NCI-H1092 (cell line): ENCODE results near the gene NFS1.

ENCODE experiments used
- DNase-seq: peaks from one replicate; lab custom pipeline; 2025; lab: John Stamatoyannopoulos, UW

Gene NFS1

DNA sequence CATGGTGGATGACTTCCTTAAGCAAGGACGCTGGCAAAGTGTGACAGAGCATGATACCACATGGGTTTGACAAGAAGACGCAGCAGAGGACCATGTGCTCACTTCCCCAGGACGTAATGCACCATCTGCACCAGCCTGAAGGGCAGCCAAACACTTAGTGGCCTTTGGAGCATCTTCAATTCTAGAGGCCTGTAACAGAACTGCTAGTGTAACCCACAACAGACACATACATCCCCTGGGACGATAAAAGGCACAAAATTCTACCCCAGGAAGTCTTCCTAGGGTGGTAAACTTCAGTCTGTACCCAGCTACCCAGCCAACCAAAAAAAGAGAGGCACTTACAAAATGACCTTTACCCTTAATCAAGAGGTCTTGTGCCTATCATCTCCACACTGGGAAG, 25.3 kb downstream of the NFS1 start:
- DNase-seq: no peak

DNA sequence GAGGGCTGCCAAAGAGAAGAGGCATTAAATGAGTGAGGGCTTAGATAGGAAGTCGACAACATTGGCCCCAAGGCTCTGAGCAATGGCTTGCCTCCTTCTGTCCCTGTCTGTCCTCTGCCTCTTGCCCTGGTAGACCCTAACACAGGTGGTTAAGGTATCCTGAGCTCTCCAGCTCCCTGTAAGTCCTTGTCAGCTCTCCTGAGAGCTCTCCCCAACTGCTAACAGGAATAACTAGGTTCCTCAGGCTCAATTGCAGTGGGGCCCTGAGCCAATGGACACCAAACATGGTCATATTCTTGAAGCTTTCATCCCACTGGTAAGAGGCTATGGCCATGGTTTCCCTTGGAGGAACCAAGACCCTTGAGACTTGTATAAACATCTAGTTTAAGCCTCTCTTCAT, 29.5 kb downstream of the NFS1 start:
- DNase-seq: no peak

DNA sequence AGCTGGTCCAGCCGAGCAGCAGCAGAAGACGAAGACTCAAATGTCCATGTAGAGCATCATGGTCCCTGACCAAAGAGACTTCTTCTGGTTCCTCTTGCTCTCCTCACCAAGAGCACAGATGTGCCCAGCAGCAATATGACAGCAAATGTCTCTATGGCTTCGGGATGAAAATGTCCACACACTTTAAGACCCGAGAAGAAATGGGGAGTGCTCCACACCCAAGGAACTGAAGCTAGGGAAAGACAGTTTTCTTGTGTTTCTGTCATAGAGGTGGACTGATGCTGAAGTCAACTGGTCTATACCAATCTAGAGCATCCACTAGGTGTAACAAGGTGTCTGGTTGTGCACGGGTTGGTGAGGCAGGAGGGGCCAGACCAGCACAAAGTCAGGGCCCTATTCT, 29.9 kb downstream of the NFS1 start:
- DNase-seq: no peak

DNA sequence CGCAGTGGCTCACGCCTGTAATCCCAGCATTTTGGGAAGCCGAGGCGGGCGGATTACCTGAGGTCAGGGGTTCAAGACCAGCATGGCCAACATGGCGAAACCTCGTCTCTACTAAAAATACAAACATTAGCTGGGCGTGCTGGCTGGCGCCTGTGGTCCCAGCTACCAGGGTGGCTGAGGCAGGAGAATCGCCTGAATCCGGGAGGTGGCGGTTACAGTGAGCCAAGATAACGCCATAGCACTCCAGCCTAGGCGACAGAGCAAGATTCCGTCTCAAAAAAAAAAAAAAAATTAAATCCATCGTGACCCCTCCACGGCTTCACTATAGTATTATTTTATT, 33.2 kb downstream of the NFS1 start:
- no peak for DNase-seq

DNA sequence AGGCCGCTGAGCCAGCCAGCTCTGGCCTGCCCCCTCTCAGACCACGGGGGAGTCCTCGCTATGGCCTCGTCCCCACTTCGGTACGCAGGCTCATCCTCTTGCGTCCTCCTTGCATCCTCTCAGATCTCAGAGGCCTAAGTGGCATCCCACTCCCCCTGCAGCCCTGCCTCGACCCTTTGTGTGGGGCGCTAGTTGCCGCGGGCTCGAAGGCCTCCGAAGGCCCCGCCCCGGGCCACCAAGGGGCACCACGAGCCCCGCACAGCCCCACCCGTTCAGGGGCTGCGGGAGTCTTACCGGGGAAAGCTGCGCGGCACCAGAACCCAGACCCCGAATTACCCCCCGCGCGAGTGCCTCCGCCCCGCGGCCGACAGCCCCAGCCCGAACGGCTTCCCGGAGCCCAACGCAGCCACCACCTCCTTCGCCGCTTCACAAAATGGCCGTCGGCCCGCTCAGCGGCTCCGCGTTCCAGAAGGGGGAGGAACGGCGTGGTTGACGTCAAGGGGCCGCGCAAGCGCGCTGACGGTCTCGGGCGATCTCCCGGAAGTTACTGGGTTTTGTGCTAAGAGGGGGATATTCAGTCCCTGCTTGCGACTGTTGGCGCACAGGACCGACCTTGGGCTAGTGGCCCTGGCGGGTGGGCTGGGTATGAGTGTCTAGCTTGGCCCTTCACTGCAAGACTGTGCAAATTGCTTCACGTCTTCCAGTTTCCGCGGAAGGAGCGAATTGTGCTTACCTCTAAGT, 34.5 kb downstream of the NFS1 start, which contains the start of the genes CPNE1 and RBM12:
TSS of gene CPNE1 (minus strand) at position 435 of the 741 bp plus-strand sequence. CDS start 31,977 bp downstream, outside the sequence.
TSS of gene RBM12 (minus strand) at position 435 of the 741 bp plus-strand sequence. CDS start 9,578 bp downstream, outside the sequence.
- peak; percentile 90 for DNase-seq

DNA sequence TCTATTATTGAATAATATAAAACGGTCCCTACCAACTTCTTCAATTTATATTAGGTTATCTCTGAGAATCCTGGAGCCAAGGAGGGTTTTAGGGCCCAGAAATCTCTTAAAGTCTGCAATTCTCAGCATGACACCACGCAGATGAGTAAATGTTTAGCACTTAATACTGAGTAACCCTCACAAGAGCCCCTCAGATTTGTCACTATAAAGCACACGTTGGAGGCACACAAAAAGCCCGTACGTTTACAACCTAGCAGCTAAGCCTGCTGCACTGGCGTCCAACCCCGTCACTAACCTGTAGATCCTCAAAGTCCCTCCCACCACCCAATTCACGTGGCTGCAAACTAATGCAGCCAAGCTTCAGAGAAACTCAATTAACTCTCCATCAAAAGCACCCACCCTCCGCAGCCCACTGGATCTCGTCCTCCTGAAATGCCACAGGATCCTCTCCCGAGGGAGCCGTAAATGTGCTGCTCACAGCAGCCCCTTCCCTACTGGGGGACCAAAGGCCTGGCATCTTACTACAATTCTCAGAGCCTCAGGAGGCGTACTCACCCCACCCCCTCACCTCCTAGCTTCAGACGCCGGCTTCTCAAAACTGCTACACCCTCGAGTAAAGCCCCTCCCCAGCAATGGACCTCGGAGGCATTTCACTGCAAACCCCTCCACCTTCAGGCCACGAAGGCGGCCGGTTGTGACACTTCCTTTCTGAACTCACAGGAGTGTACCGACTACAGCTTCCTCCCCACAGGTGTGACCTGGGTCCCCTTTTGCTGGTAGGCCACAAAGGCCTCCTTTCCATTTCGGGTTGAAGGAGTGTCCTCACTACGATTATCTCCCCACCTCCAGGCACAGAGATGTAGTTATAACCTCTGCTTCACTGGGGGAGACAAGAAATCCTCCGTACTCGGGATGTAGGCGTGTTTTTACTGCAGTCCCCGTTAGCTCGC, 35.4 kb downstream of the NFS1 start:
- no peak for DNase-seq

DNA sequence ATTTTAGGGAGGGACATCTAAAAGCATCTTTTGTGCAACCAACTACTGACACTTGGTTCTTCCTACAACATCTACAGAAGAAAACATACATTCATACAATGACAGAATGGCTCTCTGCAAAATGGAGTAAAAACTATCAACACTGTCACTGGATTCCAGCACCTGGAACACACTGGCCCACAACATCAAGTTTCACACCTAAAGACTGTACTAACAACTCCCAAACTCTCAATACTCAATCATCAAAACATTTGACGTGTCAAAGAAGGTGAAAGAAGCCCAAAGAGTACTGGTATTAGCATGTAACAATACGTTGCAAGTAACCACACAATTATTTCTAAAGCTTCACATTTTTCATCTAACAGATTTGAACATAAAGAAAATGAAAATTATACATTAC, 36.6 kb downstream of the NFS1 start:
- no peak for DNase-seq

DNA sequence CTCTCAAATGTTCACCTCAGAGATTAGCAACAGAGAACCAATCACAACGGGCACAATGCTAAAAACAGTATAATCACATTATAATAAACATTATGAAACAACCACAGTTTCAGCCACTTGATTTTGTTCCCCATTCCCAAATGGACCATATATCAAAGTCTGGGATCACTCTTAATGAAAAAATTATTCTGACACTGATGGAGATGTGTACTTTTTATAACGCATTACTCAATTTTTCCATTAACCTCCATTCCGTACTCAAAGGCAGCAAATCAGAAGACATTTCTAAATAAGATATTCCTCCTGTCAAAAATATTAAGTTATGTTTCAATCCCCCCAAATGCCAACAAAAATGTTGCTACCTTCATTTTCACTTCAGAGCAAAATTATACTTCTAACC, 37.2 kb downstream of the NFS1 start:
- DNase-seq: no peak

DNA sequence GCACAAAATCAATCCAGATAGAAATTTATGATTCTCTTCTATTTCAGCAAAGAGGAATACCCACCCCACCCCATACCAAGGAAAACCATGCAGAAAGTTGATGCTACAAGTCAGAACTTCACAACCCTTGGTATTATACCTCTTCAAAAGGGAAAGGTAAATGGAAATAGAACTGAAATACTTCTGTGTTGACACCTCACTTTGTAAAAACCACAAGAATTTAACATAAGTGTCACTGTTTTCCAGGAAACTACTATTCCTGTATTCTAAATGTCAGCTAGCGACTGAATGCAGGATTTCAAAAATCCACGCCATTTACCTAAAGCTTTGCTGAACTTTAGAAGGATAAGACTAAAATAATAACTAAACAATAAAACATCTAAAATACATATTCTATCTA, 38.1 kb downstream of the NFS1 start:
- DNase-seq: no peak

DNA sequence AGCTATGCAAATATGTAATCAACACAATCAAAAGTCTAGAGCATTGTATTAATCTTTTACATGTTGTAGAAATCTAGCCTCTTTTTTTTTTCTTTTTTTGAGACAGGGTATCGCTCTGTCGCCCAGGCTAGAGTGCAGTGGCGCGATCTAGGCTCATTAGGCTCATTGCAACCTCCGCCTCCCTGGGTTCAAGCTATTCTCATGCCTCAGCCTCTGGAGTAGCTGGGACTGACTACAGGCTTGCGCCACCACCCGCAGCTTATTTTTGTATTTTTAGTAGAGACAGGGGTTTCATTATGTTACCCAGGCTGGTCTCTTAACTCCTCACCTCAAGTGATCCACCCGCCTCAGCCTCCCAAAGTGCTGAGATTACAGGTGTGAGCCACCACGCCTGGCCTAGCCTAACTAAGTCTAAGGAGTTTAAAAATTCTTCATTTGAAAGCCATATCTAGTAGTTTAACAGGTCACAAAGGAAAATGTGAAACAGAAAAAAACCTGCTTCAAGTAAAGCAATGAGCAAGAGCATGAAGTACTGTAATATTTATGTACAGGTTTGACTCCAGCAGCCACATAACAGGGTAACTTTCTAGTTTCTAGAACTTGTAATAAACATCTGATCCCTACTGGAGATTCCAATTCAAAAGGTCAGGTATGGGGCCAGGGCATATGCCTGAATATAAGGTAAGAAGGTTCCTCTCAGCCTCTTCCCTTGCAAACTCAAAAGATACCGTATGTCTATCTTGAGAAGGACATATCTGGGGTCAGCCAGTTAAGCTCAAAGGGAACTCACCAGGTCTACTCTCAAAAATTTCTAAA, 38.8 kb downstream of the NFS1 start:
- no peak for DNase-seq

DNA sequence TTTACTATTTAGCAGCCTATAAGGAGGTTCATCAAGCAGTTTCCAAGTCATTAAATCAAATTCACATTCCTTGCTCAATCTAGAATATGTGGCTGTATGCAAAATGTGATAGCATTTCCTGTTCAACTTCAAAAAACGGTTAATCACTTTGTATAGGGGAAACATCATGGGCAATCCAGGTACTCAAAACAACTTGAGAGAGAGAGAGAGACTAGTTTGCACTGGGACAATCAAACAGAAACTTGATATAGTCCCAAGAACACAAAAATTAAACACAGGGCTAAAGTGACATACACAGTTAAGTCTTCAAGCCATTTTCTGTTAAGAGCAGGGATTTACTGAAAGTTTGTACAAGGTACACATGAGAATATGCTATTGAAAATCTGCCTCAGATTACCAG, 41.9 kb downstream of the NFS1 start:
- no peak for DNase-seq

DNA sequence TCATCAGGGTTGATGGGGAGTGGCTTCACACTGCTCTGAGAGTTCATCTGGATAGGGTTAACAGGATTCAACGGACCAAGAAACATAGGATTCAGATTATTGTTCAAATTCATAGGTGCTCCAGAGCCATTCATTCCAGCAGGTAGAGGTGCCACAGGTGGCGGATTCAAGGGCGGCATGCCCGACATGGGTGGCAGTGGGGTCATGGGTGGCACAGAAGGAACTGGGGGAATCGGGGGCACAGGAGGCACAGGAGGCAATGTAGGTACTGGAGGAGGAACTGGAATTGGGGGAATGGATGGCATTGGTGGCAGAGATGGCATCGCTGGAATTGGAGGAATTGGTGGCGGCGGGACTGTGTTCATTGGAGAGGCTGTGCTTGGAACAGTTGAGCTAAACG, 44.7 kb downstream of the NFS1 start:
- no peak for DNase-seq

DNA sequence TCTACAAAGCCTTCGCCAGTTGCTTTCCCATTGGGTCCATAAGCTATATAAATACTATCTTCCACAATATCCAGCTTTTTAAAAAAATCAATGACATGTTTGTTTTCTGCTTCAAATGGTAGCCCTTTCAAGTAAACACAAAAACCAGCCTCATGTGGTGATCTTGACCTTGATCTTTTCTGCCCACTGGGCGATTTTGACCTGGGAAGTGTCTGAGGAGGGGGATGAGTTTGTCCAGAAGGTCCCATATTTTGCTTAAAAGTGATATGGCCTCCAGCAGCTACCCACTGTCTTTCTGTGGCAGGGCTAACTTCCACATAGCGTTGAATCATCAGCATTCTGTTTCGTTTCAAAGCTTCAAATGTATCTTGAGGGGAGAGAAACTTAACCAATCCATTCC, 45.3 kb downstream of the NFS1 start:
- no peak for DNase-seq

DNA sequence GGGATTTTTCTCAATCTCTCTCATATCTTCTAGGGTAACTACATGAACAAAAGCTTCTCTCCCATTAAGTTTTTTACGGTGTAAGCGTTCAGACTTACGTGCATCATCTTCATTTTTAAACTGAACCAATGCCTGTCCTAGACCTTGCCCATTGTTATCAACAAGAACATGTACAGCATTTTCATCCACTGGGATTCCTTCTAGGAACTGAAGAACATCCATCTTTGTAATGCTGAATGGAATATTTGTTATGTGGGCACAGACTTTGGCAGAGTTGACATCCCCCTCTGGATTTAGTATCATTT, 45.8 kb downstream of the NFS1 start:
- no peak for DNase-seq

DNA sequence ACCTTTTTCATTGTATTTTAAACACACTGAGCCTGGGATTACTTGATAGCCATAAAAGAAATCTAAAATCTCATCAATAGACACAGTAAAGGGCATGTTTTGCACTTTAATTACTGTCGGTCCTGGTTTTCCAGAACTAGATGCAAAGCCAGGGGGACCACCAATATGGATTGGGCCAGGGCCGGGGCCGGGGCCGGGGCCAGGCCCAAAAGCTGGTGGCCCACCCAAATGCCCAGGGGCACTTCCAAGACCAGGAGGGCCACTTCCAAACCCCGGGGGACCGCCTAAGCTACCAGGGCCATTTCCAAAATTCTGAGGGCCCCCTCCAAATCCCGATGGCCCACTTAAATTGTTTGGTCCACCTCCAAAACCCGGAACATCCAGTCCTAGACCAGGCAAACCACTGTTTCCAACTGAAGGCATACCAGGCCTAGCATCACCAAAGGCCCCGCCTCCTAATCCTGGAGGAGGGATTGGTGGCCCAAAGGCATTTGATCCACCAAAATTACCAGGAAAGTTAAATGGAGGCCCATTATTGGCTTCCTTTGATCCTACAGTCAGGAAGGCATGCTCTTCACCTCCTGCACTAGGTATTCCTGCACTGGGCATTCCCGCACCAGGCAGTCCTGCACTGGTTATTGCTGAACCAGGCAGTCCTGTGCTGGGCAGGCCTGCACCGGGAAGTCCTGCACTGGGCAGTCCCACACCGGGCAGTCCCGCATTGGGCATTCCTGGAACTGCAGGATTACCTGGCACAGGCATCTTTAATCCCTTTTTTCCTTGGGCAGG, 46.3 kb downstream of the NFS1 start:
- DNase-seq: no peak

DNA sequence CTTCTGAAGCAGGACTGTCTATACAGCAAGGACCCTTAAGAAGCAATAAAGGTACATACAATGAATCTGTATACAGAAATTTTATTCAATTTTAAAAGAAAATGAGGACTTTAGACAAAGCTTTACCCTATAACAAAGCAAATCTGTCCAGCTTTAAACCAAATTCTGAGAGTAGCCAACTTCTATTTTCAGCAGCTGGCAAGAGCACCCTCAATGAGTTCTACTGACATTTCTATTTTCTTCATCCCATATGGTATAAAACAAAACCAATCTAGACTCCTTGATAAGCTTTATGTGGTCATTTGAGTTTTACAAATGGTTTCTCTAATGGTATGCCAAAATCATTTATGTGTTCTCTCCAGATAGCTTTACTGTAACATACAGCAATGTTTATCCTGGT, 47.2 kb downstream of the NFS1 start:
- DNase-seq: no peak

DNA sequence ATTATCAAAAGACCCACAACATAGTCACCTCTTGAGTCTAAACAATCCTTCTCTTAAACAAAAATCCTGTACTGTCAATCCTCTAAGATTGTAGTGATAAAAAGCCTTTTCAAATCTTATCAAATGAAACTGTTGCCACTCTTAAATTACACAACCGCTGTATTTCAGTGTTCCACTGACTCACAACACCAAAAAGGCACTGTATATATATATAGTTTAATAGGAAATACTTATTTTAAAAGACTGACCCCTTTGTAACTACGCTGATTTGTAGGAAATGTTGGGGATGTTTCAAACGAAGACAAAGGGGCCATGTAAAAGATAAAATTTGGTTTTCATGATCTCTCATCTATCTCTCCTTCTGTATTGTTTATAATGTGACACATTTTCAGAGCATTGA, 48.5 kb downstream of the NFS1 start:
- no peak for DNase-seq

DNA sequence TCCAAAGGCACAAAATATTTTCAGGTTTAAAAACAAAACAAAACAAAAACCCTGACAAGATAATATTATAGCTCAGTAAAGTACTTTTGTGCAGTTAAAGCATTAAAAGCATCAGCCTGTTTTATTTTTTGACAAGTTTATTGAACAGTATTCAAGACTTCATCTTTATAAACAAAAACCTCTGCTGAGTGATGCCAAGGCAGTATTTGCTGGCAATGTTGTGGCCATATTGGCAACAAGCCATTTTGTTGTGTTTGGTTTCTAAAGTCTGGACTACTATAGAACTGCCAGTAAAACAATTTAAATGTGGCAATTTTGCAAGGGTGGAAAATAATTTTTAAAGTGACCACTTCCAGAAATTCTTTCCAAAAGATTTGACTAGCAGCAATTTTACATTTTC, 50.3 kb downstream of the NFS1 start:
- DNase-seq: no peak

DNA sequence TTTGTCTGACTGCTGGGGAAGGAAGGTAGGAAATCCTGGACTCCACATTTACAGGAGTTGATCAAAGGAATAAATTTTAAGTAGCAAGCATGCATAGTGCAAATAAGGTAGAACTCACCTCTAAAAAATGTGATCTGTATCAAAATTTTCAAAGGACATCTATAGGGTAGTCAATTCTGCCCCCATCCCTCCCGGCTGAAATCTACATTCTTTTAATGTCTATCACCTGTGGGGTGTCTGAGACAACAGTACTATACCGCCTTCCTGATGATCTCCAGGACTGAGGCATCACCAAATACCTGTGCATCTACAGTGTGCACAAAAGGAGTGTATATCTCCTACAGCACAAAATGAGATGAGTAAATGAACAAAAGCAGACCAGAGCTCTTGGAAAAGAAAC, 54.3 kb downstream of the NFS1 start:
- DNase-seq: no peak

DNA sequence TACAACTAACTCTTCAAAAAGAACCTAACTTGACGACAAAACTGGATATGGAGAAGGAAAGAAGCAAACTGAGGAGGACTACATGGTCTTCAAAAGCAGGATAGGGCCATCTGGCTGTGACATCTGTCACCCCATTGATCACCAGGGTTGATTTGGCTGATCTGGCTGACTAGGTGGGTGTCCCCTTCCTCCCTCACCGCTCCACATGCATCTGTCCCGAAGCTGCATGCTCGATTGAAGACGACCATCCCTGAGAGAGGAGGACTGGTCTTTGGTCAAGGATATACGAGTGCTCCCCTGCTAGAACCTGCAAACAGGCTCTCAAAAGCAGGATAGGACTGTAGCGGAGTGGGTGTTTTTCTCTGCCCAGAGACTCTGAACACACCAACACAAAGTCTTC, 56.1 kb downstream of the NFS1 start:
- DNase-seq: no peak

DNA sequence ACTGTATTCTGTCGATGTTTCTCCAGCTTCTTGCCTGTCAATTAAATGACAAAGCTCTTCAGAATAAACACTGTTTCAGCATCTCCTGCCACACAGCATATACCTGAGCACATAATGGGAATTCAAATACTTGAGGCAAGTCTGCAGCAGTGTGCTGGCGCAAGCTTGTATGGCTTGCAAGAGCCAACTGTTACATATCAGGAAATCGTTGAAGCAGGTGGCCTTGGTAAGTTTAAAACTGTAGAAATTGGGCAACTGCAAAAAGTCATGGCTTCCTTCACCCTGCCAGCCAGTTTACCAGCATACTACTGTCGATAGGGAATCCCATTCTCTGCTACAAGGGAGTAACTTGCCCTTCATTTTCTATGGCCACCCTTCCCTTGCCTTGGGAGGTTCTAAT, 57.4 kb downstream of the NFS1 start:
- no peak for DNase-seq

DNA sequence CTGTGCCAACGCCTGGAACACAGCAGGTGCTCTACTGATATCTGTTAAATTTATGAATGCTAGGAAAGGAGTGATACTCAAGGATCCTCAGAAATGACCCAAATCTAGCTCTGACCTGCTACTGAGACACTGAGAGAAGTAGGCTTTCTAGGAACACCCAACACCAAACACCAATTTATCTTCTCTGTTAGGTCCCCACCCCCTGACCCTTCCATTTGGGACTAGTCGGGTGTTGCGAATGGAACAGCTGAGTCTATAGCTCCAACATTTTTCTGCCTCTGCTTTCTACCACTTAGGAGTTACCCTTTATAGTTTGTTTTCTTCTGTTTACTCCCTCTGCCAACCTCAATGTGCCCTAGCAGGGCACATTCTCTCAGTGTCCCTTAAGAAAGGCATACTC, 58.4 kb downstream of the NFS1 start:
- no peak for DNase-seq
